OCI-LY7 (cell line): ENCODE results near the gene NCF1. TPM values are rescaled to one million over a fixed set of nuclear protein-coding genes. Genes with fewer than 3 reads are reported as not detected.
"Not testable (repeated sequence)": the region's sequence is repeated elsewhere in the genome, so short reads cannot be mapped to it uniquely, and the experiment has no call there.

Experiments used
- BruUV-seq: library from RNA; stranded (reverse); fragments of 400-500 nt; replicated peaks from 2 replicates; lab custom pipeline; 2021; lab: Mats Ljungman, UMichigan
- CTCF ChIA-PET: fragments of 300-600 bp; sonication (Branson Sonifier 250); formaldehyde crosslinking; loops from one replicate; lab custom pipeline; 2022; ENCODE audit warnings: antibody characterized with exemption; ENCODE audit not compliant: unreplicated experiment; lab: Charles Lee
- POLR2A ChIA-PET: fragments of 300-600 bp; sonication (Branson Sonifier 250); formaldehyde crosslinking; loops from one replicate; lab custom pipeline; 2022; ENCODE audit warnings: antibody characterized with exemption; lab: Charles Lee
- DNase-seq: peaks from one replicate; pipeline ENCODE4 v3.0.0-alpha.2; 2015; ENCODE audit warnings: low spot score
- H2AFZ ChIP-seq: fragments of 200-600 bp; sonication (generic), shearing (Covaris generic); 2 replicates; pipeline ENCODE4 v1.6.1; 2014; ENCODE audit warnings: mild to moderate bottlenecking, antibody characterized with exemption, low read length, moderate library complexity
- H3K27ac ChIP-seq: fragments of 200-600 bp; sonication (generic); 2 replicates; pipeline ENCODE4 v1.5.1; 2014; ENCODE audit warnings: mixed run types, low read depth, mild to moderate bottlenecking, moderate library complexity, low read length, inconsistent platforms; ENCODE audit not compliant: poor library complexity, severe bottlenecking
- H3K36me3 ChIP-seq: fragments of 200-600 bp; sonication (generic); 2 replicates; pipeline ENCODE4 v1.6.1; 2014; ENCODE audit warnings: mild to moderate bottlenecking, antibody characterized with exemption, low read length, moderate library complexity, mixed read lengths; ENCODE audit not compliant: insufficient read depth
- H3K4me1 ChIP-seq: fragments of 200-600 bp; sonication (generic); 2 replicates; pipeline ENCODE4 v1.5.1; 2014; ENCODE audit warnings: mild to moderate bottlenecking, low read length; ENCODE audit not compliant: insufficient read depth, poor library complexity, severe bottlenecking
- H3K4me2 ChIP-seq: fragments of 200-600 bp; sonication (generic); 2 replicates; pipeline ENCODE4 v1.6.1; 2014; ENCODE audit warnings: mild to moderate bottlenecking, low read length
- H3K4me3 ChIP-seq: fragments of 200-600 bp; sonication (generic); 2 replicates; pipeline ENCODE4 v1.5.1; 2014; ENCODE audit warnings: mild to moderate bottlenecking, low read depth, low read length; ENCODE audit not compliant: poor library complexity, severe bottlenecking
- H3K79me2 ChIP-seq: fragments of 200-600 bp; sonication (generic); 2 replicates; pipeline ENCODE4 v1.6.1; 2016; ENCODE audit warnings: low read depth, mild to moderate bottlenecking, low read length, moderate library complexity, mixed read lengths; ENCODE audit not compliant: insufficient read depth
- H3K9me2 ChIP-seq: fragments of 200-600 bp; sonication (generic); 2 replicates; pipeline ENCODE4 v1.6.1; 2016; ENCODE audit warnings: mild to moderate bottlenecking, low read length, mixed read lengths; ENCODE audit not compliant: insufficient read depth
- H3K9me3 ChIP-seq: fragments of 200-600 bp; sonication (generic); 2 replicates; pipeline ENCODE4 v1.6.1; 2014; ENCODE audit warnings: mild to moderate bottlenecking, mixed run types, low read length, mixed read lengths
- H4K20me1 ChIP-seq: fragments of 200-600 bp; sonication (generic); 2 replicates; pipeline ENCODE4 v1.6.1; 2014; ENCODE audit warnings: mild to moderate bottlenecking, antibody characterized with exemption, low read length, moderate library complexity, mixed read lengths; ENCODE audit not compliant: insufficient read depth
- intact Hi-C: fragments of 100-400 bp; cut with micrococcal nuclease; formaldehyde crosslinking; loops from one replicate; pipeline ENCODE4 v1.10.0; 2022; ENCODE audit not compliant: unreplicated experiment
- total RNA-seq, 2 experiments: library from RNA; depleted of rRNA in 1 of 2; stranded (reverse); fragments of >200 nt in 1 of 2; shearing (Covaris generic) in 1 of 2; gene quantifications; 2 replicates each; pipeline ENCODE4 v1.2.3, GENCODE V29; 2014 to 2022

NCF1 gene
- total RNA-seq, 2 experiments from 2014 or later: 31.9 to 100 TPM

DNA sequence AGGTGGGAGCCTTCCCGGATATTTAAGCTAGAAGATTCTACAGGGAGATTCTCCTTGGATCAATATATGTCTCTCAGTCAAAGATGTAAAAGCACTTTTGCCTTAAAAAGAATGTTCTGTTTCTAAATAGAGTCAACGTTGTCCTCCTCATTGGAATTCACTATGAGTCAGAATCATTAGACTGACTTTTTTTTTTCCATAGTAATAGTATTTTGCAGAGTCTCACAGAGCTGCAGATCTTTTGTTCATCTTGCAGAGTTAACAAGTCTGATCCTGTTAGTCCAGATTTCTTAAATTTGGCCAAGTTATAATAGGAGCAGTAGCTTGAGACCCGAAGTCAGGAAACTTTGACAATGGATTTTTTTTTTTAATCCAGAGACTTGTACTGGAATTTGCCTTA is 14.8 kb upstream of the NCF1 start:
- H3K4me2 ChIP-seq, CTCF ChIA-PET, intact Hi-C loops, H3K27ac ChIP-seq, H3K79me2 ChIP-seq, BruUV-seq, H3K4me1 ChIP-seq, H3K4me3 ChIP-seq, H3K36me3 ChIP-seq, H2AFZ ChIP-seq, H3K9me3 ChIP-seq, DNase-seq, H3K9me2 ChIP-seq, H4K20me1 ChIP-seq, POLR2A ChIA-PET: not testable (repeated sequence)

DNA sequence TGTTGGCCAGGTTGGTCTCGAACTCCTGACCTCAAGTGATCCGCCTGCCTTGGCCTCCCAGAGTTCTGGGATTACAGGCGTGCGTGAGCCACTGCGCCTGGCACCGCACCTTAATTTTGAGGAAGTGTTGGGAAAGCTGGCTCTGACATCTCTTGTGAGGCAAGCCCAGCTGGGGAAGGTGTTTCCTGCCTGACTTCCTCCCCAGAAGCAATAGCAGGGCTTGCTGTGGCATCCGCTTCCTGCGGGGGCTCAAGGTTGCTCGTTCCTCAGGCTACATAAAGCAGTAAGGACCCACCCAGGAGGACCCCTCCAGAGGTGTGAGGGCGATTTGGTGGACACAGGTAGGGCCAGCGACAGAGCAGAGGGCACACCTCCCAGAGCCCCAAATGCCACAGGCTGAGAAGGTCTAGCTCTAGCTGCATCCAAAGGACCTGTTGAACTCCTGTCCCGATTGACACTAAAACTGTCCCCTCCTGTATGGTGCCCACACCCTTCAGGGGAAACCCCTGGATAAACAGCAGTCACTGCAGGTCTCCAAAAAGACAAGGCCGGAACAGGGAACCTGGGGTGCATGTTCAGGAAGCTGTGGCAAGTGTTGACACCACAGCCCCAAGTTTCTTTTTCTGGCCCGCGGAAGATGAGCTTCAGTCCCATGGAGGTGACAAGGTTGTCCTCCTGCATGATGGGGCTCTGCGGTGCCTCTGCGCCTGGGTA is 8.4 kb upstream of the NCF1 start:
- DNase-seq, H3K27ac ChIP-seq, H3K4me2 ChIP-seq, H4K20me1 ChIP-seq, H3K4me1 ChIP-seq, H3K79me2 ChIP-seq, POLR2A ChIA-PET, H2AFZ ChIP-seq, BruUV-seq, intact Hi-C loops, H3K36me3 ChIP-seq, H3K9me2 ChIP-seq, H3K4me3 ChIP-seq, H3K9me3 ChIP-seq, CTCF ChIA-PET: not testable (repeated sequence)

DNA sequence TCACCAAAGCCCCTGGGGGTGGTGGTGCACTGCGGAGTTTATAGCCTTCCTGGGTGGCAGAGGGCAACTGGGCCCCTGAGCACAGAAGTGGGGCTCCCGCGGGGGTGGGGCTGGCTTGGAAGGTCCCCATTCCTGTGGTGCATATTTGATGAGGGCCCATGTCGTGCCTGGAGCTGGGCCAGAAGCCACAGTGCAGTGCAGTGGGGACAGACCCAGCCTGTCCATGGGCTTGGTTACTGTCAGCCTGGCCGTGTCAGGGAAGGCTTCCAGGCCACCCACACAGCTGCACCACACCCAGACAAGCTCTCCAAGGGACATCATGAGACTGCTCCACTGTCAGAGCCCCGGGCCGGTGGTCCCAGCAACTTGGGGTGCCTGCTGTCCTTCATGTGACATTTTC is 7.3 kb upstream of the NCF1 start:
- H3K9me2 ChIP-seq, H3K4me3 ChIP-seq, H3K4me2 ChIP-seq, H2AFZ ChIP-seq, POLR2A ChIA-PET, H3K79me2 ChIP-seq, H3K4me1 ChIP-seq, intact Hi-C loops, H3K36me3 ChIP-seq, CTCF ChIA-PET, DNase-seq, H3K27ac ChIP-seq, H3K9me3 ChIP-seq, BruUV-seq, H4K20me1 ChIP-seq: not testable (repeated sequence)

DNA sequence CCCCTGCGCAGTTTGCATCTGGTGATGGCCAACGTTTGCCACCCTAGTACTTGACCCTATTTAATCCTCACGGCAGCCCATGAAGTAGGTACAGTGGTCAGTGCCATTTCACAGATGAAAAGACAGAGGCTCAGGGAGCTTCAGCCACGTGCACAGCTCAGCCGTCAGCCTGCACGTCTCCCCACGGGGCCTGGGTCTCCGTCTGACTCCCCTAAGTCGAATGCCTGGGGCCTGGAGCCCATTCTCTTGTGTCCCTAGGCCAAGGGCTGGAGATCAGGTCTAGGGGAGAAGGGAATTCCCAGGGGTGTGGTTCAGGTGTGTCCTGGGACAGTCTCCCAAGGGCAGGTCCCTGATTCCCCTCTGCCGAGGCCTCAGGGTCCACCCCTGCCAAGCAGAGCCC is 6.8 kb upstream of the NCF1 start:
- H4K20me1 ChIP-seq, BruUV-seq, H3K4me3 ChIP-seq, H3K36me3 ChIP-seq, H3K27ac ChIP-seq, H3K4me1 ChIP-seq, intact Hi-C loops, POLR2A ChIA-PET, DNase-seq, H3K9me2 ChIP-seq, H3K9me3 ChIP-seq, H3K79me2 ChIP-seq, CTCF ChIA-PET, H2AFZ ChIP-seq, H3K4me2 ChIP-seq: not testable (repeated sequence)

DNA sequence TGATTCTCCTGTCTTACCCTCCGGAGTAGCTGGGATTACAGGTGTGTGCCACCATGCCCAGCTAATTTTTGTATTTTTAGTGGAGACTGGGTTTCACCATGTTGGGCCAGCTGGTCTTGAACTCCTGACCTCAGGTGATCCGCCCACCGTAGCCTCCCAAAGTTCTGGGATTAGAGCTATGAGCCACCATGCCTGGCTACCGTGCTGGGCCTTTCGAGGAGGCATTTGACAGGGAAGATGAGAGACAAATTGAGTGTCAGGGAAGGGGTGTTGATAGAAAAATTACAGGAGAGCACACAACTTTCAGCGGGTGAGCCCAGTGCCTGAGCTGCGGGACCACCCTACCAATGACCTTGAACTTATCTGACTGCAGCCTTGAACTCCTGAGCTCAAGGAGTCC is 3.7 kb upstream of the NCF1 start:
- H3K36me3 ChIP-seq, BruUV-seq, DNase-seq, H4K20me1 ChIP-seq, intact Hi-C loops, H3K9me3 ChIP-seq, H3K79me2 ChIP-seq, CTCF ChIA-PET, H2AFZ ChIP-seq, POLR2A ChIA-PET, H3K4me3 ChIP-seq, H3K4me2 ChIP-seq, H3K9me2 ChIP-seq, H3K27ac ChIP-seq, H3K4me1 ChIP-seq: not testable (repeated sequence)

DNA sequence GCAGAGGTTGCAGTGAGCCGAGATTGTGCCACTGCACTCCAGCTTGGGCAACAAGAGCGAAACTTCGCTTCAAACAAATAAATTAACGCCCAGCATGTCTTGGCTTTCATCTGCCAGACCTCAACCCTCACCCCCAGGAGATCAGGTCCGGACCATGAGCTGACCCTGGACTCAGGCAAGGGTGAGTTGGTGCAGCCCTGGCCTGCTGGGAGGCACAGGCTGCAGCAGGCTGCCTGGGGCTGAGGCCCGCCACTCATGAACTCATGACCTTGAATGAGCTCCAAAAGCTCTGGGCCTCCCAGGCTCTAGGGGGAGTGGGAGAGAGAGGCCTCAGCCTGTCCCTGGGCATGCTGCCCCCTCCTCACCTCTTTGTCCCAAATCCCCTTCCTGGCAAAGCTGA is 1.7 kb upstream of the NCF1 start:
- BruUV-seq, H3K4me3 ChIP-seq, intact Hi-C loops, H3K9me3 ChIP-seq, H3K4me1 ChIP-seq, H3K79me2 ChIP-seq, CTCF ChIA-PET, H2AFZ ChIP-seq, H3K36me3 ChIP-seq, H3K9me2 ChIP-seq, H4K20me1 ChIP-seq, H3K4me2 ChIP-seq, H3K27ac ChIP-seq, POLR2A ChIA-PET: not testable (repeated sequence)
- DNase-seq: peak; percentile 5
